Measurements from ENCODE around the gene IPO9.
"Not testable (repeated sequence)": the region's sequence is repeated elsewhere in the genome, so short reads cannot be mapped to it uniquely, and the experiment has no call there.

The IPO9 gene

DNA sequence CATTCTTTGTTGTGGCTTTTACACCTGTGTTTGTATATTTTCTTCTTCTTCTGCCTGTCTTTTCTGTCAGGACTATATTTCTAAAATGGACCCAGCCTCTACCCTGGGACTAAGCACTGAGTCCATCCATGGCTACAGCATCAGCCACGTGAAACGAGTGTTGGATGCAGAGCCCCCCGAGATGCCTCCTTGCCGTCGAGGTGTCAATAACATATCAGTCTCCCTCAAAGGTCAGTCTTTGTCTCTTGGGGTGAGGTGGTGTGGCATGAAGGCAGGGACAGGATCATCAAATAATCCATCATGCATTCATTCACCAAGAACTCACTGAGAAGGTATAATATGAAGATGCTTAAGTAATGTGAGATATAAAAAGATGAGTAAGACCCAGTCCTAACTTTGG, 19.1 kb upstream of the IPO9 start:
- no peak for DNase-seq (ENCODE audit: low read depth in 3 of 3)

DNA sequence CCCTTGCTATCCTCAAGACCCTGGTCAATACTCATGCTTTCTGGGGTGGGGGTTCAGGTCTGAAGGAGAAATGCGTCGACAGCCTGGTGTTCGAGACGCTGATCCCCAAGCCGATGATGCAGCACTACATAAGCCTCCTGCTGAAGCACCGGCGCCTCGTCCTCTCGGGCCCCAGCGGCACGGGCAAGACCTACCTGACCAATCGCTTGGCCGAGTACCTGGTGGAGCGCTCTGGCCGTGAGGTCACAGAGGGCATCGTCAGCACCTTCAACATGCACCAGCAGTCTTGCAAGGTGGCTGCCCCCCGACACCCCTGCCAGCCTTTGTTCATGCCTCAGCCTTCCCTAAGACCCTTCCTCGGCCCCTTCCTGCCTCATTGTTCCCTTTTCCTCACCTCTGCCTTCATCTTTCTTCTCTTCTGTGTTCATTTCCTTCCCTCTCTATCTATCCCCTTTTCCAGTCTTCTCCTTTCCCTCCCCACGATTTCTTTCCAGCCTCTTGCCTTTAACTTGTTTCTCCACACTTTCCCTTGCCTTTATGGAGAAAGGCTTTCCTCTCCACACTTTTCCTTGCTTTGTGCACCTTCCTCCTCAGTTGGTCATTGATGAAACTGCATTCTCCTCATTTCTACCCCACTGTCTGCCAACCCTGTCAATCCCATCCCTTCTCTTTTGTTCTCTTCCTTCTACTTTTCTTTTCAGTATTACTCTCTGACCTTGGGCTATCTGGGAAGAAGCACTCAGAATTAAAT, 18.3 kb upstream of the IPO9 start:
- no peak for DNase-seq (ENCODE audit: low read depth in 3 of 3)

DNA sequence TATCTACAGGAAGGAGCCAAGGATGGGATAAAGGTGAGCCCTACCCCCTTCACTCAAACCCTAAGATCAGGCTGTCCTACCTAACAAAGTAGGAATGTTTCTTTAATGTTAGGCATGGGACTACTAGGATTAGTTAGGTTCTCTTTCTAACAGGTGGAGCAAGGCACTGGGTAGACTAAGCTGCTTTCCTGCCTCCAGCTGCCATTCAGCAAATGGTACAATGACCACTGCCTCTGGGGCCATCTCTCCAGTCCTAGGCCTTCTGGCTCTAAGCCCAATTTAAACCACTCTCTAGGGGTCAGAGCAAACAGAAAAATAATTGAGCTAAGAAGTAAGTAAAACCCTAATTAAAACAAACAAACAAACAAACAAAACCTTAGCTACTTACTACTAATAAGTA, 15.7 kb upstream of the IPO9 start:
- no peak for DNase-seq (ENCODE audit: low read depth in 3 of 3)

DNA sequence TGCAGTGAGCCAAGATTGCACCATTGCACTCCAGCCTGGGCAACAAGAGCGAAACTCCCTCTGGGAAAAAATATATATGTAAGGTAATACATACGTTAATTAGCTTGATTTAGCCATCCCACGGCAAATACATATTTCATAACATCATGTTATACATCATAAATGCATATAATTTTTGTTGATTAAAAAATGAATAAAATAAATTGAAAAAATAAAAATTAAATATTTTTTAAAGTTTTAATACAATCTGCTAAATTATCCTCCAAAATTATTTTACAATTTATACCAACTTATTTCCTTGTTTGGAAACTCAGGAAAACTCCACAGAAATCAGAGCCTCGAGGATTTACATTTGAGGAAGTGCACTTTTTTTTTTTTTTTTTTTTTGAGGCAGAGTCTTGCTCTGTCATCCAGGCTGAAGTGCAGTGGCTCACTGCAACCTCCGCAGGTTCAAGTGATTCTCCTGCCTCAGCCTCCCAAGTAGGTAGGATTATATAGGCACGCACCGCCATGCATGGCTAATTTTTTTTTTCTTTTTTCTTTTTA, 12.6 kb upstream of the IPO9 start:
- no peak for DNase-seq (ENCODE audit: low read depth in 3 of 3)

DNA sequence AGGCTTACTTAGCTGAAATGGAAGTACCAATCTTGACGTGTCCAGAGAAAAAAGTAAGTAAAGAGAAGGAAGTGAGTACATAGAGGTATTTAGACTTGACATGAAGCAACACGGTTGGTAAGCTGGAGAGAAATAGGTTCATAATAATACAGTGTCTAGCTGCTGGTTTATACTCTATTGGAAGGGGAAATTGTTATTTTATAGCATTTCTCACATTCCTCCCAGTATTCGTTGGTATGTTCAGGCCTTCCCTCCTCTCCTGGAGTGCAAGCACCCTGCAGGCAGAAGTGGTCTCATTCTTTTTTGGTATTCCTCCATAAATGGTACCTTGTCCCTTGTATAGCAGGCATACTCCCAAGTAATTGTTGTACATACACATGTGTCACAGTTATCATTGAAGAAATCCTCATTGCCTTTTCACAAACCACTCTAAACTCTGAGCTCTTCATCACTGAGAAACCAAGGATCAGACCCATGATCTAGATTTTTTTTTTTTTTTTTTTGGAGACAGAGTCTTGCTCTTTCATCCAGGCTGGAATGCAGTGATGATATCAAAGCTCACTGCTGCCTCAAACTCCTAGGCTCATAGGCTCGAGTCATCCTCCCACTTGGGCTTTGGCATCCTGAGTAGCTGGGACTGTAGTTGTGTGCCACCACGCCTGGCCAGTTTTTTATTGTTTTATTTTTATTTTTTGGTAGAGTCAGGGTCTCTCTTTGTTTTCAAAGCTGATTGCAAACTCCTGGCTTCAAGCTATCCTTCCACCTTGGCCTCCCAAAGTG, 9.8 kb upstream of the IPO9 start:
- no peak for DNase-seq (ENCODE audit: low read depth in 3 of 3)

DNA sequence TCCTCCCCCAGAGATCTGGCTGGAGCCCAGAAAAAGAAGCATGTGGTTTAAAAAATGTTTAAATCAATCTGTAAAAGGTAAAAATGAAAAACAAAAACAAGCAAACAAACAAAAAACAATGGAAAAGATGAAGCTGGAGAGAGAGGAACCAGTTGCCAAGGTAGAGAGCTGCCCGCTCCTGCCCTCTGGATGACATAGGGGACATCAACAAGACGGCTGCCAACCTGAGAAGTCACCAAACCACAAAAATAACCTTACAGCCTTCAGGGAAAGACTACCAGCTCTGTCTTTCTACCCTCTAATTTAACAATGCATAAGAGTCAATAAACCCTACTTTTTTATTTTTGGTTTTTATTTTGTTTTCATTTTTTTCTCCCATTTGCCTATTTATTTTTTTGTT, 8.5 kb upstream of the IPO9 start:
- DNase-seq (ENCODE audit: low read depth in 3 of 3): no peak

DNA sequence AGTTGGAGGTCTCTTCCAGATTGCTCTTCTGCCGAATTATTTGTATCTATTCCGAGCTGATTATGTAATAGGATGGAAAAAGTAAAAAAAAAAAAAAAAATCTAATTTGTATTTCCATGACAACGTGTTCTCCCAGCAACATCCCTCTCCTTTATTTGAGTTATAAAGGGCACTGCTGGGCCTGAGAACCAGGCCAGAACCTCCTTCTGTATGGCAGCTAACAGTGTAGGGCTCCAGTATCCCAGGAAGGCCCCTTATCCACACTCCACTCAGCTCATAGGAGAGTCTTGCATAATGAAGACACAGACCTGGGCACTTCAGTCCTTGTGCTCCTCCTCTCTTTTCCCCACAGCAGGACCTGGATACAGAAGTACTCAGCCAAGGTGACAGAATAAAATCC, 3.7 kb upstream of the IPO9 start:
- no peak for DNase-seq (ENCODE audit: low read depth in 3 of 3)

DNA sequence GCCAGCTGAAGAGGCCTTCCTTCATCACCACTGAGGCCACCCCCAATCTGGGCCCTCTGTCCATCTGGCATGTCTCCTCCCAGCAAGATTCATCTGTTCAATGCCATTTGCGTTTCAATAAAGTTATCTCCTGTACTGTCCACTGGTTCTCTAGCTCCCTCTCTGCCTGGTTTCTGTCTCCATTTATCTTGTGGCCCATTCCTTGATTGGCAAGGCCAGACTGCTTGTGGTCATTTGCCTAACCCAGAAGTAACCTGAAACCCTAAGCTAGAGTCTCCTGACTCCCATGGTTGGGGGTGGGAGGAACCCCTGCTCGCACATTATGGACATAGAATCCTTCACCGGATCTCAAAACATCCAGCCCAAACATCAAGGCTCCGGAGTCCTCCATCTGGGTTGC, 2.1 kb upstream of the IPO9 start:
- DNase-seq (ENCODE audit: low read depth in 3 of 3): no peak

DNA sequence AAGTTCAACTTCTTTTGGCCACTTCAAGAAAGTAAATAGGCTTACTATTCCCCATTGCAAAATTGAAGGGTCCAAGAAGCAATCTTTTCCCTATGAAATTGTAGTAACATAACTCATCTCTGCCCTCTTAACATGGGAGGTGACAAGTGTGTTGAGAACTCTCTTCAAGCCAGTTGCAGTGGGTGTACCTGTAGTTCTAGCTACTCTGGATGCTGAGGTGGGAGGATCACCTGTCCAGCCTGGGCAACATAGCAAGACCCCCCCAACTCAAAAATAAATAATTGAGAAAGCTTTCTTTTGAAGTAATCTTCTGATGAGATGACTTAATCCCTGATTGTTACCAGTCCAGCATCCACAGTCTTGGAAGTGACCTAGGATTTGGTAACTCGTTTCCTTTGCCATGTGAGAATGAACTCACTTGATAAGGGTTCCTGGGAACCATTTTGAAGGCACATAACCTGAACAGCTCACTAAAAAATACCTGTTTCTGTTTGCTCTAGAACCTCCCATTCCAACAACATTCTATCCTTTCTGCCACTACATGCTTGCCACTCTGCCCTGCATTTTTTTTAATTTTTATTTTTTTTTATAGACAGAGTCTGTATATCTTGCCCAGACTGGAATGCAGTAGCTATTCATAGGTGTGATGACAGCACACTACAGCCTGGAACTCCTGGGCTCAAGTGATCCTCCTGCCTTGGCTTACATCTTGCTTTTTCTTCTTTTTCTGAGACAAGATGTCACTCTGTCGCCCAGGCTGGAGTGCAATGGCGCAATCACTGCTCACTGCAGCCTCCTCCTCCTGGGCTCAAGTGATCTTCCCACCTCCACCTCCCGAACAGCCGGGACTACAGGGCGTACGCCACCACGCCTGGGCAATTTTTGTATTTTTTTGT, 1.4 kb upstream of the IPO9 start:
- no peak for DNase-seq (ENCODE audit: low read depth in 3 of 3)

DNA sequence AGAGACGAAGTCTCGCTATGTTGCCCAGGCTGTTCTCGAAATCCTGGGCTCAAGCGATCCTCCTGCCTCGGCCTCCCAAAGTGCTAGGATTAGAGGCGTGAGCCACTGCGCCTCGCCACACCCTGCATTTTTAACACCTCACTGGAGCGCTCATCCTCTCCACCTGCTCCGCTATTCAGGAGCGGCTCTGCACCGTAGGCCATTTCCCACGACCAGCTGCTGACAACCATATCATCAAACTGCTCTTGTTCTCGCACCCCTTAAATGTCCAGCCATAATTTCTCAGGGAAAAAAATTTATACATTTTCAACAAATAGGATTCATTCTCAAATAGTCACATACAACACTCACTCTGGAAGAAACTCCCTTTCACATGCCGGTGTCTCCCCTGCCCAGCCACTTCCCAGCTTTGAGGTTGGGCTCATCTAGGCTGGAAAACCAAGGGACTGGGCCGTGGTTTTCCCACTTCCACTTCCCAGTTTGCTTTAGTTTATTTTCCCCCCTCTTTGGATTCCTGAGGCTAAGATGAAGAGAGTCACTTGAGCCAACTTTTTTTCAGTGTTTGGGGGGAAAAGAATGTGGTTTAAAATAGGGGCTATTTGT, 639 bp upstream of the IPO9 start:
- no peak for DNase-seq (ENCODE audit: low read depth in 3 of 3)

DNA sequence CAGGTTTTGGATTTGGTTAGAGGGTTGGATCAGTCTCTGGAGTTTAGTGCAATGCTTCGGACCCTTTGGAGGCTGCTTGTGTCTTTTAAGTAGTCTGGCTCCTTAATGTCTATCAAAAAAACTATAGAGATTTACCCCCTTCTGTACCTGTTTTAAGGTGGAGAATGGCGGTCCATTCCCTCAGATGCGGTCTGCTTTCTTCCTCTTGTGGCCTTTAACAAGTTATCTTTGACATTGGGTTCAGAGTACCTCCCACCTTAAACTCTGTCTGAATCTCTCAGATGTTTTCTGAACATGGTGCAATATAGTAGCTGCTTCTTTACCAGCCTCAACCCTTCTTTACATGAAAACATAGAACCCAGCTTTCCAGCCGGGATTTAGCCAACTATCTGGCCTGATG, 2.4 kb downstream of the IPO9 start:
- DNase-seq (ENCODE audit: low read depth in 3 of 3): no peak

DNA sequence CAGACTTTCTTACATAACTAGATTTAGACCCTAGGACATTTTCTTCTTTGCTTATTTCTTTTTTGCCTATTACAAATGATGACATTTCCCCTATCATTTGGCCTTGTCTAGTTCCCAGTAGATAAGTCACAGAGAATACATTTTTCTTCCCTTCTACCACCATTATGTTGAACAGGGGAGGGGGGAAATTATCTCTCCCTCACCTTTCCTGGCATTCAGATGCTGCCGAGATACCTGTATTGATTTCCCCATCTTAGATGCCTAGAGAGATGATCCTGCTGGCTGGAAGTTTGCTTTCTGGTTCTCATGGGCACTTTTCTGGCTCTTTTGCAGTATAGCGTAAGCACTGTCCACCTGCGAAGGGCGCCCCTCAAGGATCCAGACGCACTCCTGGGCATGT, 5.7 kb downstream of the IPO9 start:
- DNase-seq (ENCODE audit: low read depth in 3 of 3): no peak

DNA sequence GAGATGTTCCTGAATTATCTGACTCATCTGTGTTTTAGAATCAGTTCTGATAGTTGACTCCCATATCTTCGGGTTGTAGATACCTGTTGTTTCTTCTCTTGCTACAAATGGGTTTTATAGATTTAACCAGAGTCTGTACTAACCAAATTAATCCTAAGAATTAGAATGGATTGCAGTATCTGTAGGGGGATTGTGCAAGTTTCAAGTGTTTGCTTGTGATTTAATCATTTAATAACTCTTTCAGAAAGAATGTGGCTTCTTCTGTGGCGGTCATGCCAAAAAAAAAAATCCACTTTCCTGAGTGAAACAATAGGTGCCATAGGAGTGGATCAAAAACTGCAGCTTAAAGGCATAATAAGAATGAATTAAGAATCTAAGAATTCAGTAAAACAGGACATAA, 9.4 kb downstream of the IPO9 start:
- no peak for DNase-seq (ENCODE audit: low read depth in 3 of 3)

DNA sequence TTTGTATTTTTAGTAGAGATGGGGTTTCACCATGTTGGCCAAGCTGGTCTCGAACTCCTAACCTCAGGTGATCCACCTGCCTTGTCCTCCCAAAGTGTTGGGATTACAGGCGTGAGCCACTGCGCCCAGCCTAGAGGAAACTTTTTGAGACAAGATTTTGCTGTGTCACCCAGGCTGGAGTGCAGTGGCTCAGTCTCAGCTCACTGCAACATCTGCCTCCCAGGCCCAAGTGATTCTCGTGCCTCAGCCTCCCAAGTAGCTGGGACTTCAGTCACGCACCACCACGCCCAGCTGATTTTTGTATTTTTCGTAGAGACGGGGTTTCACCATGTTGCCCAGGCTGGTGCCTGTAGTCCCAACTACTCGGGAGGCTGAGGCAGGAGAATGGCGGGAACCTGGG, 10.1 kb downstream of the IPO9 start:
- DNase-seq (ENCODE audit: low read depth in 3 of 3): not testable (repeated sequence)

DNA sequence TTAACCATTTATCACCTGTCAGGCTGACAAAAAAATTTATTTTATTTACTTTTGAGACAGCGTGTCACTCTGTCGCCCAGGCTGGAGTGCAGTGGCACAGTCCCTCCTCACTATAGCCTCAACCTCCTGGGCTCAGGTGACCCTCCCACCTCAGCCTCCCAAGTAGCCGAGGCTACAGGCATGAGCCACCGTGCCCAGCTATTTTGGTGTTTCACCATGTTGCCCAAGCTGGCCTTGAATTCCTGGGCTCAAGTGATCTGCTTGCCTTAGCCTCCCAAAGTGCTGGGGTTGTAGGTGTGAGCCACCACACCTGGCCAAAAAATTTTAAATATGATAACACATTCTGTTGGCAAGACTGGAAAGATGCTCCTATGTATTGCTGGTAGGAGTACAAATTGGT, 11.1 kb downstream of the IPO9 start:
- no peak for DNase-seq (ENCODE audit: low read depth in 3 of 3)

DNA sequence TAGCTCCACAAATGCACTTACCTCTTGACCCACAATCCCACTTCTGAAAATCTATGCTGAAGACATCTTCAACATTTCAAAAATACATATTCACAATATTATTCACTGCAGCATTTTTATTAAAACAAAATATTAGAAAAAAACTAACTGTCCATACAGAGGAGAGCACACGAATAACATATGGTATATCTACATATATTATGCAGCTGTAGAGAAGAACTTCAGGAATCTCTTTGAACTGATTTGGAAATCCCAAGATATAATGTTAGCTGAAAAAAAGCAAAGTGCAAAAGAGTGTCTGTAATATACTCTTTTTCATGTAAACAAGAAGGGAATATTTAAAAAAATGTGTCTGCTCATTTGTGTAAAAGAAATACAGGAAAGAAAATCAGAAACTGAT, 11.5 kb downstream of the IPO9 start:
- no peak for DNase-seq (ENCODE audit: low read depth in 3 of 3)

DNA sequence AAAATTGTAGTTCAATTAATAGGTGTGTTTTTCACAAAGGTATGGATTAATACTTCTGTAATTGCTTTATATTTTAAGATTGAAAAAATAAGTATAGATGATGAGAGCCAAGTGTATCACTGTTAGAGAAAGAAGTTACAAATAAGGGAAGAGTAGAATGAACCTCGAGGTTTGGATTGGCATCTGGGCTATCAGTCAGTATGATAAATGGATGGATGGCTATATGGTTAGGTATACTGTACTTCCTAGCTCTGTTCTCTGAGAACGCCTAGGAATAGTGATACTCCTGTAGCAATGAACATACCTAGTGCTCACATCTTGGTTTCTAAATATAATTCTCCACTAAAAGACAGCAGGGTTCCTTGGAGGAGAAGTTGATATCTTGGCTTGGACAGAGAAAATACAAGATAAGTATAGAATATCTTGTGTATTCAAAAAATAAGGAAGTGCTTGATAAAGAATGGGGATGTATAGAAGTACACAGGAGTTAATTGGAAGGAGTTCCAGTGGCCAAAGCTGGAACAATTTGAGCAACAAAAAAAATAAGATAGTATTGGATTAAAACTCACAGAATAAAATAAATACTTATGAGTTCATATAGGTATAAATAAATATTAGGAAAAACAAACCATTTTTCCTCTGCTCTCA, 12.4 kb downstream of the IPO9 start:
- no peak for DNase-seq (ENCODE audit: low read depth in 3 of 3)

DNA sequence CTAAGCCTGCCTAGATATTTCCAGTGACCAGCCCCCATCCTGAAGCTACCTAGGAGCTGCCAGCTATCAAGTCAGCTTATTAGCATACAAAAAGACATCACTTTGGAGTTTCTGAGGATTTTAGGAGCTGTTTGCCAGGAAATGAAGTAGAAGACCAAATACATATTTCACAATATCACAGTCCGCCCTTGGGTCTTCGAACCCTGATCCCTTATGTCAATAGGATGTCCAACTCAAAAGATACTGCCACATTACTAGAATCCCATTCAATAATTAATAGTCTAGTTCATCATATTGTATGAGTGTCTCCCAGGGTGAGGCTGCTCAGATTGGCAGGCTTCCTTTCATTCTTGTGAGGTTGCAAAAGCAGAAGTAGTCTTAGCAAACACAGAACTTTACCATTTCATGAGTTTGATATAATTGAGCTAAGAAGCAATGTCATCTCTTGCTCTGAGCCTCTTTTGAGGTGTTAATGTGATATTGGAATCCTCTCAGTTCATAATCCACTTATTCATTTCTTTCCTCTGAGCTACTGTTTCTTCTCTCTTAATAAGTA, 13.6 kb downstream of the IPO9 start:
- DNase-seq (ENCODE audit: low read depth in 3 of 3): no peak

DNA sequence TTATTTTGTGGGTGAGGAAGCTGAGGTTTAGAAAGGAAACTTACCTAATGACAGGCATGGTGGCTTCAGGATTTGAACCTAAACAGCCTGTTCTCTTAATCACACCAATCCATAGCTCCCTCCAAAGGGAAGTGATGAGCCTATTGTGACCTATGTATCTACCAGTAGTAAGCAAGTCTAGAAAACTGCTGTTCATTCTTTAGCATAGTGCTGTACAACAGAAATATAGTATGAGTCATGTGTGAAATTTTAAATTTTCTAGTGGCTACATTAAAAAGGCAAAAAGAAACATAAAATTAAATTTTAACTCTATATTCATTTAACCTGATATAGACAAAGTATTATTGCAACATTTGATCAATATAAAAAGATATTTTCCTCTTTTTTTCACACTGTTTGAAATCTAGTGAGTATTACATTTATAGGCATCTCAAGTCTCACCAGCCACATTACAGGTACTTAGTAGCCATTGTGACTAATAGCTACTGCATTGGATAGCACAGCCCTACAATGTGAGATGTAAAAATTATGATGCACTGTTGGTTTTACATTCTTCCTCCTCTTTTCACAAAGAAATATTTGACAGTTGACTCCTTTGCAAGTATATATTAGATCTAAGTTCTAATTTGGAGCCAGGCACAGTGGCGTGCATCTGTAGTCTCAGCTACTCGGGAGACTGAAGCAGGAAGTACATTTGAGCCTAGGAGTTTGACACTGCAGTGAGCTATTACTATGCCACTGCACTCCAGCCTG, 16.6 kb downstream of the IPO9 start:
- DNase-seq (ENCODE audit: low read depth in 3 of 3): no peak

DNA sequence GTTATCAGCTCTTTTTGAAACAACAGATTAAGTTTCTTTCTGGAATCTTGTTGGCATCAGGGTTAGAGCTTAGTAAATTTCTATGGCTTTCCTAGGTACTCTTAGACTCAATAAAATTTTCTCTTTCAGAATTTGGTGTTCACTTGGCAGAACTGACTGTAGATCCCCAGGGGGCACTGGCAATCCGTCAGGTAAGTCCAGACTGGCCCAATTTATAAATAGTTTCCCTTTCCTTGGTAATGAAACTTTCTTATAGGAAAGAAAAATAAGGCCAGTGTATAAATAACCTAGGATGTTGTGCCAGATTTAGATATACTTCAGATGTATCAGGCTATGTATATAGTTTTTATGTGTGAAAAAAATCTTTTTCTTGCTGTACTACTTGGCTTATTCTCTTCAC, 18.2 kb downstream of the IPO9 start:
- DNase-seq (ENCODE audit: low read depth in 3 of 3): no peak
